HK-2 (cell line): ENCODE results near the gene GCAT.
A peak's percentile ranks its signal among the peaks of the same experiment; 100 is the strongest.

Source experiments
- DNase-seq: peaks from one replicate; pipeline ENCODE4 v3.0.0-alpha.2; 2018; ENCODE audit not compliant: unreplicated experiment

GCAT gene

GRCh38 chr22:37807410-37808293 lies at the start of gene GCAT:
Gene GCAT, plus strand, starts transcription at chr22:37807934. Its CDS starts 34 bp downstream, at chr22:37807968.
- peak; percentile 93 for DNase-seq

GRCh38 chr22:37758694-37759093 lies 49.0 kb upstream of the GCAT start:
- DNase-seq = no peak

GRCh38 chr22:37759281-37759680 lies 48.5 kb upstream of the GCAT start:
- DNase-seq = no peak

GRCh38 chr22:37760152-37760551 lies 47.6 kb upstream of the GCAT start:
- DNase-seq = no peak

- no peak for DNase-seq
Observed at GRCh38 chr22:37762389-37762836, 45.3 kb upstream of the GCAT start.

GRCh38 chr22:37763012-37763411 lies 44.7 kb upstream of the GCAT start:
- DNase-seq = no peak

GRCh38 chr22:37763652-37764051 lies 44.1 kb upstream of the GCAT start:
- DNase-seq = no peak

- DNase-seq = no peak
Observed at GRCh38 chr22:37764622-37765021, 43.1 kb upstream of the GCAT start.

- DNase-seq = no peak
Observed at GRCh38 chr22:37765498-37765897, 42.2 kb upstream of the GCAT start.

GRCh38 chr22:37765953-37766576 lies 41.7 kb upstream of the GCAT start:
- no peak for DNase-seq

- DNase-seq = no peak
Observed at GRCh38 chr22:37768273-37768672, 39.5 kb upstream of the GCAT start.

GRCh38 chr22:37769056-37769455 lies 38.7 kb upstream of the GCAT start:
- DNase-seq = no peak

- DNase-seq = no peak
Observed at GRCh38 chr22:37771081-37771480, 36.7 kb upstream of the GCAT start.

GRCh38 chr22:37771702-37772427 lies 35.9 kb upstream of the GCAT start:
- DNase-seq = no peak

GRCh38 chr22:37774728-37775127 lies 33.0 kb upstream of the GCAT start:
- no peak for DNase-seq

GRCh38 chr22:37775785-37776638 lies 31.7 kb upstream of the GCAT start:
- no peak for DNase-seq

- DNase-seq = no peak
Observed at GRCh38 chr22:37776639-37777005, 31.1 kb upstream of the GCAT start.

- DNase-seq = peak; percentile 90
Observed at GRCh38 chr22:37777122-37777687, 30.5 kb upstream of the GCAT start.

GRCh38 chr22:37778370-37779009 lies 29.2 kb upstream of the GCAT start:
- DNase-seq = no peak

GRCh38 chr22:37781434-37782059 lies 26.2 kb upstream of the GCAT start:
- no peak for DNase-seq
